ENCODE results near the gene OR10P1.

Gene OR10P1

GRCh38 chr12:55681142-55682077 lies 44.7 kb downstream of the OR10P1 start:
- POLR2A ChIA-PET, result interaction anchor here (0.6 to 1.6 kb wide), 11 partner anchors 13 to 136 kb away, joined by 3 to 8 read pairs (median 4); partner anchors contain the start of genes BLOC1S1, CD63, ITGA7 and ORMDL2
- DNase-seq (ENCODE audit: extremely low spot score), result peak; percentile 77

DNA sequence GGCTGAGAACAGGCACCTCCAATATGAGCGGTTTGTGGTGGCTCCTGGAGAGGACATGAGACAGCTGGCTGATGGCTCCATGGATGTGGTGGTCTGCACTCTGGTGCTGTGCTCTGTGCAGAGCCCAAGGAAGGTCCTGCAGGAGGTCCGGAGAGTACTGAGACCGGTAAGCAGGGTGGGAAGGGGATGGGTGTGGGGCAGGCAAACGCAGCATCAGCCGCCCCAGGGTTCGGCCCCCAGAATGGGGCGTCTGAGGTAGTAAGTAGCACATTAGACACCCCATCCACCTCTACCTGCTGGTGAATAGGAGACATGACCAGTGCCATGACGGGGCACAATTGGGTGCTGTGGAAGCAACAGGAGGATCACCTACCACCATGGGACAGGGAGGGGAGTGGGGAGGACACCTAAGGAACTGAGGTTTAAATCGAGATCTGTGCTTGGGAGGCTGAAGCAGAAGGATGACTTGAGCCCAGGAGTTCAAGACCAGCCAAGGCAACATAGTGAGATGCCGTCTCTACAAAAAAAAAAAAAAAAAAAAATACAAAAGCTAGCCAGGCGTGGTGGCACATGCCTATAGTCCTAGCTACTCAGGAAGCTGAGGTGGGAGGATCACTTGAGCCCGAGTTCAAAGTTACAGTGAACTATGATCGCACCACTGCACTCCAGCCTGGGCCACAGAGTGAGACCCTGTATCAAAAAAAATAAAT lies 45.5 kb downstream of the OR10P1 start:
- no peak for TF ChIP-seq ELF4 (IDR thresholded peaks at IDR 0.05)
- TF ChIP-seq ZNF384 (IDR thresholded peaks at IDR 0.05), result no peak
- TF ChIP-seq BHLHE40 (IDR thresholded peaks at IDR 0.05; ENCODE audit: borderline replicate concordance), result no peak
- TF ChIP-seq TARDBP (IDR thresholded peaks at IDR 0.05), result no peak
- TF ChIP-seq ARNT (IDR thresholded peaks at IDR 0.05), result no peak
- no peak for TF ChIP-seq CTBP1 (IDR thresholded peaks at IDR 0.05; ENCODE audit: borderline replicate concordance)
- TF ChIP-seq FOXK2 (IDR thresholded peaks at IDR 0.05), result no peak
- TF ChIP-seq SP1 (IDR thresholded peaks at IDR 0.05), result no peak
- no peak for TF ChIP-seq L3MBTL2 (conservative IDR thresholded peaks at IDR 0.05)
- no peak for TF ChIP-seq LEF1 (IDR thresholded peaks at IDR 0.05; ENCODE audit: borderline replicate concordance)
- no peak for TF ChIP-seq FOXM1 (IDR thresholded peaks at IDR 0.05; ENCODE audit: borderline replicate concordance)
- TF ChIP-seq, protein P1, sequence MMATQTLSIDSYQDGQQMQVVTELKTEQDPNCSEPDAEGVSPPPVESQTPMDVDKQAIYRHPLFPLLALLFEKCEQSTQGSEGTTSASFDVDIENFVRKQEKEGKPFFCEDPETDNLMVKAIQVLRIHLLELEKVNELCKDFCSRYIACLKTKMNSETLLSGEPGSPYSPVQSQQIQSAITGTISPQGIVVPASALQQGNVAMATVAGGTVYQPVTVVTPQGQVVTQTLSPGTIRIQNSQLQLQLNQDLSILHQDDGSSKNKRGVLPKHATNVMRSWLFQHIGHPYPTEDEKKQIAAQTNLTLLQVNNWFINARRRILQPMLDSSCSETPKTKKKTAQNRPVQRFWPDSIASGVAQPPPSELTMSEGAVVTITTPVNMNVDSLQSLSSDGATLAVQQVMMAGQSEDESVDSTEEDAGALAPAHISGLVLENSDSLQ (IDR thresholded peaks at IDR 0.05), result no peak
- TF ChIP-seq HDGF (IDR thresholded peaks at IDR 0.05; ENCODE audit: borderline replicate concordance), result no peak
- no peak for TF ChIP-seq FOXA1 (IDR thresholded peaks at IDR 0.05)
- no peak for TF ChIP-seq SUZ12 (IDR thresholded peaks at IDR 0.05)
- no peak for TF ChIP-seq NFRKB (IDR thresholded peaks at IDR 0.05)
- ChIA-PET POLR2A (interaction anchor here (0.8 to 1.6 kb wide), 9 partner anchors 12 to 135 kb away, joined by 3 to 8 read pairs (median 4); partner anchors contain the start of genes BLOC1S1, ITGA7, ORMDL2 and RDH5), CTCF (interaction anchor here (0.6 to 1.4 kb wide), 12 partner anchors 10 to 265 kb away, joined by 3 to 9 read pairs (median 6); partner anchors contain the start of gene RDH5)

More at GRCh38 chr12:55681142-55682077, 44.7 kb downstream of the OR10P1 start:
- CTCF ChIA-PET, result interaction anchor here (0.6 to 1.4 kb wide), 14 partner anchors 10 to 266 kb away, joined by 3 to 9 read pairs (median 4); partner anchors contain the start of gene RDH5
- TF ChIP-seq ARNT (IDR thresholded peaks at IDR 0.05), result no peak
- no peak for TF ChIP-seq SP1 (IDR thresholded peaks at IDR 0.05)
- no peak for TF ChIP-seq BHLHE40 (IDR thresholded peaks at IDR 0.05; ENCODE audit: borderline replicate concordance)
- no peak for TF ChIP-seq CTBP1 (IDR thresholded peaks at IDR 0.05; ENCODE audit: borderline replicate concordance)
- TF ChIP-seq L3MBTL2 (conservative IDR thresholded peaks at IDR 0.05), result 0 out of 2 replicates have a peak, but pooled peaks have one; percentile 37
- TF ChIP-seq HDGF (IDR thresholded peaks at IDR 0.05; ENCODE audit: borderline replicate concordance), result no peak
- TF ChIP-seq TARDBP (IDR thresholded peaks at IDR 0.05), result no peak
- TF ChIP-seq SUZ12 (IDR thresholded peaks at IDR 0.05), result no peak

DNA sequence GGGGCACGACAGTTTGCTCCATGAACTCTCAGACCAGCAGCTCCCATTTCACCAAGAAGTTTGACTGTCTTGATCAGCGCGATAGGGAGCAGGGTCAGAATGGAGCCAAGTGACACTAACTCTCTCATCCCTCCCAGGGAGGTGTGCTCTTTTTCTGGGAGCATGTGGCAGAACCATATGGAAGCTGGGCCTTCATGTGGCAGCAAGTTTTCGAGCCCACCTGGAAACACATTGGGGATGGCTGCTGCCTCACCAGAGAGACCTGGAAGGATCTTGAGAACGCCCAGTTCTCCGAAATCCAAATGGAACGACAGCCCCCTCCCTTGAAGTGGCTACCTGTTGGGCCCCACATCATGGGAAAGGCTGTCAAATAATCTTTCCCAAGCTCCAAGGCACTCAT lies 47.0 kb downstream of the OR10P1 start:
- TF ChIP-seq BHLHE40 (IDR thresholded peaks at IDR 0.05; ENCODE audit: borderline replicate concordance) (no peak), CTBP1 (IDR thresholded peaks at IDR 0.05; ENCODE audit: borderline replicate concordance) (no peak), ARNT (IDR thresholded peaks at IDR 0.05) (no peak), NFRKB (IDR thresholded peaks at IDR 0.05) (no peak)
- no peak for DNase-seq (ENCODE audit: extremely low spot score)
- CTCF ChIA-PET, result no interaction called here
- POLR2A ChIA-PET, result interaction anchor here (1.6 kb wide), 1 partner anchor 23 kb away, joined by 4 read pairs; no protein-coding TSS in a partner anchor

More for the DNA sequence above, 45.5 kb downstream of the OR10P1 start:
- no peak for DNase-seq (ENCODE audit: extremely low spot score)

GRCh38 chr12:55684761-55685370 lies 48.2 kb downstream of the OR10P1 start:
- CTCF ChIA-PET, result no interaction called here

DNA sequence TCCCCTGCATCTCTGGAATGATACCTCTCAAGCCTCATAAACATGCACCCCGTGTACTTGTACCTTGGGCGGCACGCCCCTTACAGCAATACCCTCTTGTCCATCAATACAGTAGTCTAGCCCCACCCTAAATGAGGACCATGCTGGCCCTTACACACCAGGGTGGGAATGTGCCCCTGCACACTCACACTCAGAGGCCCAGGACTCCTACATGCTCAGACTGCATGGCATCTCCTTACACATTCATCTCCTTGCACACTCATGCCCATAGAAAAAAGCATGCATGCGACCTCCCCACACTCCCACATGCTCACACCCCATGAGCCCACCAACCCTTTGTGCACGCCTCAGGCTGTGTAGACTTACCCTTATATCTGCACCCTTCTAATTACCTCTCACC lies 49.0 kb downstream of the OR10P1 start:
- TF ChIP-seq NFRKB (IDR thresholded peaks at IDR 0.05), result no peak
- DNase-seq (ENCODE audit: extremely low spot score), result no peak
- POLR2A ChIA-PET, result no interaction called here
- CTCF ChIA-PET, result no interaction called here

More at GRCh38 chr12:55684761-55685370, 48.2 kb downstream of the OR10P1 start:
- DNase-seq (ENCODE audit: extremely low spot score), result no peak
- POLR2A ChIA-PET, result interaction anchor here (1.6 kb wide), 1 partner anchor 22 kb away, joined by 4 read pairs; no protein-coding TSS in a partner anchor
- TF ChIP-seq ZNF384 (IDR thresholded peaks at IDR 0.05) (no peak), BHLHE40 (IDR thresholded peaks at IDR 0.05; ENCODE audit: borderline replicate concordance) (no peak), HDGF (IDR thresholded peaks at IDR 0.05; ENCODE audit: borderline replicate concordance) (no peak), LEF1 (IDR thresholded peaks at IDR 0.05; ENCODE audit: borderline replicate concordance) (no peak), SUZ12 (IDR thresholded peaks at IDR 0.05) (no peak), CTBP1 (IDR thresholded peaks at IDR 0.05; ENCODE audit: borderline replicate concordance) (no peak), FOXK2 (IDR thresholded peaks at IDR 0.05) (no peak)

DNA sequence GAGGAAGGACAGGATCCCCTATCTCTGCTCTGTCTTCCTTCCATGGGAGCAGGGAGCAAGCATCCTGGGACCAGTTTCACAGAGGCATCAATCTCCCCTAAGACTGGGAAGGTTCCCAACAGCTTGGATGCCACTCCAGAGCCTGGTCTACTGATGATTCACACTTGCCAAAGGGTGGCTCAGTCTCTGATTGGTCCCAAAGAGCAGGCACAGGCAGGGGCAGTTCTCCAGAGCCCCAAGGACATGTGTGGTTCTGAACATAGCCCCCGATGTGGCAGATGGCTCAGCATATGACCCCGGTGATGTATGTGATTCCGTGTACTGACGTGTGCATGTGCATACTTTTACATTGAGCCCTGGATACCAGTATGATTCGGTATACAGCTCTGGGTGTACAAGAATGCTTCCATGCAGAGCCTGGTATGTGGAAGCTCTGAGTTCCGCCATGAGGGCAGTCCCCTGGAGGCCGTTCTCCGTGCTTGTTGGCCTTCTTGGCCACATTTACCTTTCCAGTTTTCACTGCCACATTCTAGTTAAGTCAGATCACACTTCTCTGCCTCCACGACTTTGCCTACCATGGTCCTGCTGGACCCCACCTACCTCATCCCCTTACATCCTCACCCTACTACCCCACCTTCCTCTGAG lies 49.8 kb downstream of the OR10P1 start:
- POLR2A ChIA-PET, result no interaction called here
- TF ChIP-seq, protein P1 (IDR thresholded peaks at IDR 0.05), result no peak
- no peak for TF ChIP-seq FOXM1 (IDR thresholded peaks at IDR 0.05; ENCODE audit: borderline replicate concordance)
- TF ChIP-seq SUZ12 (IDR thresholded peaks at IDR 0.05), result no peak
- no peak for TF ChIP-seq L3MBTL2 (conservative IDR thresholded peaks at IDR 0.05)
- no peak for TF ChIP-seq ZNF384 (IDR thresholded peaks at IDR 0.05)
- TF ChIP-seq ARNT (IDR thresholded peaks at IDR 0.05), result no peak
- TF ChIP-seq BHLHE40 (IDR thresholded peaks at IDR 0.05; ENCODE audit: borderline replicate concordance), result no peak
- no peak for TF ChIP-seq FOXK2 (IDR thresholded peaks at IDR 0.05)
- CTCF ChIA-PET, result interaction anchor here (0.7 kb wide), 1 partner anchor 52 kb away, joined by 3 read pairs; no protein-coding TSS in a partner anchor
- no peak for DNase-seq (ENCODE audit: extremely low spot score)
